Sciatic nerve (tissue), 2 donors: ENCODE measurements around the gene SEL1L. TPM values are rescaled to one million over a fixed set of nuclear protein-coding genes. Genes with fewer than 3 reads are reported as not detected.
"Not testable (repeated sequence)": the region's sequence is repeated elsewhere in the genome, so short reads cannot be mapped to it uniquely, and the experiment has no call there.

Experiments
- ATAC-seq: fragments of 200-7000 bp; cut with Tn5 transposase; one replicate; pipeline ENCODE4 v1.9.1; 2020; ENCODE audit warnings: mild to moderate bottlenecking, moderate library complexity
- DNase-seq: peaks from one replicate; pipeline ENCODE4 v3.0.0-alpha.2; 2020; ENCODE audit warnings: low spot score
- intact Hi-C: fragments of 100-400 bp; cut with DNase I; formaldehyde crosslinking; loops from one replicate; pipeline ENCODE4 v1.14.2; 2022
- total RNA-seq: library from RNA; stranded (reverse); fragmentation: NEBNext Ultra II Directional; extraction: Animal tissue kit (Norgen Biotek cat#: 25700); gene quantifications from one replicate; pipeline ENCODE4 v1.2.1, GENCODE V29; 2021
- donor health status: DM: no; HTN: no; CAD: no.
- donor health status: DM: no; HTN: no; CAD: no.

Gene SEL1L
- total RNA-seq, 1 donor from 2014 or later = 87.7 TPM

DNA sequence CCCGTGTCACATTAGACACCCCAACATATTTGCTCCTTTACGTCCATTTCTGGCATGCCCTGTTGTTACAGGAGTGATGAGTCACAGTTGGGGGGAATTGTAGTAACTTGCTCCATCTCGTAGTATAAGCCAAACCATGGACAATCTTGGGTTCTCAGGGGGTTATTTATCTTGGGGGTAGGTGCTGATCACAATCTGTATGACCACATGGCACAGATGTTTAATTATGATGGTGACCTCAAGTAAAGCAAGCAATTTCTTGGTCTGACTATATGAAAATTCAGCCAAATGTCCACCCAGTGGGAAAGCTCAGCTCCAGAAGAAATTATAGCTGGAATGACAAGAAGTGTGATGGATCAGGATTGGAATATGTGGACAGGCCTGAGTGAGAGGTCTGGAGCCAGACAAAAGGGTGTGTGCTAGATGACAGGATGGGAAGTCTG lies 101.4 kb downstream of the SEL1L start:
- intact Hi-C loops = no loop called here
- DNase-seq (no peak), ATAC-seq (no peak)

DNA sequence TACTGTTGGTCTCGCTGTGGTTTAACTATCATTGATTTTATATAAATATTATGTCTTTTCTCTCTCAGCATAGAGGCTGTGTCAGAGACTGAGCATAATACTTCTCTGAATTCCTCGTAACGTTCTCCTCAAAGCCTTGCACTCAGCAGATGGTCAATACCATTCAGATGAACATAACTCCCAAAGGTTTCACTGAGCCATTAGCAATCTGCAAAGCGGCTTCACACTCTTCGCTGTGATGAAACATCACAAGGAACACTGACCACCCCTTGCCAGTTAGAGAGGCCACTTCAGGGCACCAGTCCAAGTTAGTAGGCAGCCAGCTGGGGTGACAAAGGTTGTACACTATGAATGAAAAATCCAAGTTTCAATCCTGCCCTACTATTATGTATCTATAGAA lies 103.4 kb downstream of the SEL1L start:
- intact Hi-C loops = no loop called here
- no peak for ATAC-seq
- no peak for DNase-seq

DNA sequence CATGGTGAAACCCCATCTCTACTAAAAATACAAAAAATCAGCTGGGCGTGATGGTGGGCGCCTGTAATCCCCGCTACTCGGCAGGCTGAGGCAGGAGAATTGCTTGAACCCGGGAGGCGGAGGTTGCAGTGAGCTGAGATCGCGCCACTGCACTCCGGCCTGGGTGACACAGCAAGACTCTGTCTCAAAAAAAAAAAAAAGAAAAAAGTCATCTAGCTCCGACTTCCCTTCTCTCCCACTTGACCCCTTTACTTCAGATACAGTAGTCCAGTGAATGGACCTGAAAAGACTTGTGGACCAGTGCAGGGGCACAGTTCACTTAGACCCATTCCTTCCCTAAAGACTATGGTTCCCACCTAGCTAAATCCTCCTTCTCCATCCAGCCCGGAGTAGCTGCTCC lies 103.9 kb downstream of the SEL1L start:
- intact Hi-C loops, ATAC-seq, DNase-seq: not testable (repeated sequence)

DNA sequence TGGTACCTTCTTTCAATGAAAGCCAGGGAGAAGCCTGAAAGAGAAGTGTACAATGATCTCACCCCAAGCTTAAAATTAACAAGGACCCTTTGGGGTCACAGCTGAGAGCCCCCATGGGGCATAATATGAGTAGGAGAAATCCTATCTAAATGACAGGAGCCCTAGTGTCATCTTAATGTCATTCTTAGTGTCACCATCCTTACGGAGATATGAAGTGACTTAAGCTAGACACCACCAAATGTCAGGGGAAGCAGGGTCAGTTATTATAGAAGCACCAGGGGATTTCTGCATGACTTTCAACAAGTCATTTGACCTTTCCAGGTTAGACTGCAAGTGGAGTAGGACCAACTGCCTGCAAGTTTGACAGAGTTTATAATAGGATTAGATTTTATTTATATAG lies 104.6 kb downstream of the SEL1L start:
- DNase-seq (no peak), ATAC-seq (no peak)
- intact Hi-C loops = no loop called here

DNA sequence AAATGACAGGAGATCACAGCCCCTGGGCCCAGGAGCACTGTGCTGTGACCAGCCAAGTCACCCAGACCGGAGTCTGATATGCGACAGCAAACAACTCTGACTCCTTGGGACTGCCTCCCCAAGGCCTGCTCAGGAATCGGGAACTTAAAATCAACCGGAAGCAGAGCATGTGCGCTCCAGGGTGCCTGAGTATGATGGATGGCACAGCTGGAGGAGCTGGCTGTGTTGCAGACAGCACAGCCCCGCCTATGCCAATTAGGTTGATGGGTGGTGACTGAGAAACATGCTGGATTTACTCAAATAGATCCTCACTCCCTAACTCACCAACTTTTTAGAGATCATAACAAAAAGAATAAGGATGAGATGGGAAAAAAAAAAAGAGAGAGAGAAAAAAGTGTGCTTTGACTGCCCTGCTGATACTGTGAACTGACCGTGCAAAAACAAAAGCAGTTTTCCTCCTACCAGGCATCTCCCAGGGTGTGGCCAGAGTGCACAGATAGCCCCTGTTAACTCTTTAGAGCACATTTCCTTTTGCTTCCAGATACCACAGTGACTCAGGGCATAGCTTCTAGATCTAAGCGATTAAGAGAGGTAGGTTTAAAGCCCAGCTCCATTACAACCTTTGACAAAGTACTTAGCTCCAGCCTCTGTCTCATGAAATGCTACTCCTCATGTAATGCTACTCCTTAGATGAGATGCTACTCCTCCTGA lies 106.2 kb downstream of the SEL1L start:
- DNase-seq (no peak), ATAC-seq (no peak)
- intact Hi-C loops = no loop called here

DNA sequence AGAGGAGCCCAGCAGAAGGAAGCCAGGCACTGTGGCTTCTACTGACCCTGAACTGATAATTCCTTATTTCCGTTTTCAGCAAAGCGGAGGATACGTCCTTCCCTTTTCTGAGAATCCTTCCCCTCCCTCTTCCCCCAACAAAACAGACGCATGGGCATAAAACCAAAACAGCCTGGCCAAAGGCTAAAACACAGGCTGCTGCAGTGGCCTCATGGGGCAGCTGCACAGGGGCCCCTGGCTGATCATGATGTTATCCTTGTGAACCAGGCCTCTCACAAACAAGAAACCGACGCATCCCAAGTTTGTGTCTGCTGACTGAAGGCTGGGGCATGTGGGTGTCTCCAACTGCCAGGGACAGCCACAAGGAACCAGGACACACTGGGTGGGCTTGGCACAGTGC lies 110.1 kb downstream of the SEL1L start:
- DNase-seq (peak; percentile 66), ATAC-seq (peak; percentile 92)
- intact Hi-C loops = no loop called here

Other genes starting within 250 kb of the SEL1L start
- 54.4 TPM for gene STON2, start 133.5 kb downstream of the SEL1L start, total RNA-seq